Measurements from ENCODE around the gene ZNF513. TPM values are rescaled to one million over a fixed set of nuclear protein-coding genes. Genes with fewer than 3 reads are reported as not detected.
A peak's percentile ranks its signal among the peaks of the same experiment; 100 is the strongest.

Gene ZNF513
- total RNA-seq, 1 donor from 2014 or later, result 7.1 TPM

GRCh38 chr2:27369471-27370025 is 11.0 kb downstream of the ZNF513 start:
- TF ChIP-seq CTCF (IDR thresholded peaks at IDR 0.05; ENCODE audit: insufficient read depth, low read length, severe bottlenecking), result no peak
- peak; percentile 45 for DNase-seq (ENCODE audit: low read depth)
- peak overlapping the region; percentile 98 for H3K4me3 ChIP-seq (ENCODE audit: low read depth, low read length)
- H3K36me3 ChIP-seq (ENCODE audit: control insufficient read depth, insufficient read depth, low read length), result peaks cover 25% of the 10 kb centered on the region
- H3K27me3 ChIP-seq (ENCODE audit: control insufficient read depth, insufficient read depth, low read length), result no peaks in the 10 kb centered on the region
- FAIRE-seq, result no peak

- H3K36me3 ChIP-seq (ENCODE audit: control insufficient read depth, insufficient read depth, low read length), result peaks cover 18% of the 10 kb centered on the region
- DNase-seq (ENCODE audit: low read depth) (no peak), FAIRE-seq (no peak)
- no peak for TF ChIP-seq CTCF (IDR thresholded peaks at IDR 0.05; ENCODE audit: insufficient read depth, low read length, severe bottlenecking)
- no peak overlapping the region for H3K4me3 ChIP-seq (ENCODE audit: low read depth, low read length)
- H3K27me3 ChIP-seq (ENCODE audit: control insufficient read depth, insufficient read depth, low read length), result no peaks in the 10 kb centered on the region
Measured at GRCh38 chr2:27363933-27364332, 16.6 kb downstream of the ZNF513 start.

GRCh38 chr2:27362678-27363420 is 17.7 kb downstream of the ZNF513 start:
- Histone ChIP-seq H3K4me3 (ENCODE audit: low read depth, low read length) (no peak overlapping the region), H3K36me3 (ENCODE audit: control insufficient read depth, insufficient read depth, low read length) (peaks cover 12% of the 10 kb centered on the region), H3K27me3 (ENCODE audit: control insufficient read depth, insufficient read depth, low read length) (no peaks in the 10 kb centered on the region)
- TF ChIP-seq CTCF (IDR thresholded peaks at IDR 0.05; ENCODE audit: insufficient read depth, low read length, severe bottlenecking), result no peak
- no peak for FAIRE-seq
- DNase-seq (ENCODE audit: low read depth), result no peak

- TF ChIP-seq CTCF (IDR thresholded peaks at IDR 0.05; ENCODE audit: insufficient read depth, low read length, severe bottlenecking), result no peak
- Histone ChIP-seq H3K4me3 (ENCODE audit: low read depth, low read length) (peak within 1 kb of the TSS; percentile 94), H3K27me3 (ENCODE audit: control insufficient read depth, insufficient read depth, low read length) (no peaks in the 10 kb centered on the region), H3K36me3 (ENCODE audit: control insufficient read depth, insufficient read depth, low read length) (no peaks in the 10 kb centered on the region)
- peak; percentile 88 for DNase-seq (ENCODE audit: low read depth)
- no peak for FAIRE-seq
Measured at GRCh38 chr2:27356382-27357181, 24.0 kb downstream of the ZNF513 start, which contains the start of gene GTF3C2. GTF3C2 (minus strand) TSS chr2:27356764; CDS start chr2:27343554, 13,210 bp downstream.

- peak; percentile 40 for DNase-seq (ENCODE audit: low read depth)
- no peaks in the 10 kb centered on the region for H3K27me3 ChIP-seq (ENCODE audit: control insufficient read depth, insufficient read depth, low read length)
- FAIRE-seq, result no peak
- no peak for TF ChIP-seq CTCF (IDR thresholded peaks at IDR 0.05; ENCODE audit: insufficient read depth, low read length, severe bottlenecking)
- peak overlapping the region; percentile 94 for H3K4me3 ChIP-seq (ENCODE audit: low read depth, low read length)
- H3K36me3 ChIP-seq (ENCODE audit: control insufficient read depth, insufficient read depth, low read length), result no peaks in the 10 kb centered on the region
Measured at GRCh38 chr2:27356056-27356381, 24.5 kb downstream of the ZNF513 start.
